Measurements from ENCODE around the gene COL23A1.
"Not testable (repeated sequence)": the region's sequence is repeated elsewhere in the genome, so short reads cannot be mapped to it uniquely, and the experiment has no call there.

COL23A1 gene

DNA sequence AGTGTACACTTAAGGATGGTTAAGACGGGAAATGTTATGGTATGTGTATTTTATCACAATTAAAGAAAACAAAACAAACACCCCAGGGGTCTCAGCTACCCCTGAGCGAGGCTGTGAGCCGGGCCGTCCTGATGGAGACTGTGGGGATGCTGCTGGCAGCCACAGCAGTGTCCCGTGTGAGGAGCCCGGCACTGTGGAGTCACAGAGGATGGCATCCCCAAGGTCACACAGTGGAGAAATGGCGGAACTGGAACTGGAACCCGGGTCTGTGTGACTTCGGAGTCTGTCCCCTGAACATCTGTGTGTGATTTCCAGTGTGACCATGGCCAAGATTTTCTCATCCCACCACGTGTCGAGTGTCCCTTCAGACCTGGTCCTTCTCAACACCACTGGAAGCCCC is 276.9 kb downstream of the COL23A1 start:
- DNase-seq: no peak

DNA sequence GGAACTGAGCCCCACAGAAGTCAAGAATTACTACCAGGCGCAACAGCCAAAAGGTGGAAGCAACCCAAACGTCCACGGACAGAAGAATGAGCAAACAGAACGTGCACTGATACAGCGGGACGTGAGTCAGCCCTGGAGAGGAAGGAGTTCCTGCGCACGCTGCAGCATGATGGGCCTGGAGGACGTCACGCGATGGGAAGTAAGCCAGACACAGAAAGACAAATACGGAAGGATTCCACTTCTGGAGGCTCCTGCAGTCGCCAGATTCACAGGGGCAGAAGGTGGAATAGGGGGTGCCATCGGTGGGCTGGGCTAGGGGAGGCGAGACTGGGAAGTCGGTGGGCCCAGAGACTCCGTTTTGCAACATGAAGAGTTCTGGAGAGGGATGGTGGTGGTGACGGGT is 277.3 kb downstream of the COL23A1 start:
- DNase-seq: no peak

GRCh38 chr5:178310130-178310865 is 279.9 kb downstream of the COL23A1 start:
- DNase-seq: no peak

- no peak for DNase-seq
Measured at GRCh38 chr5:178309271-178310013, 280.8 kb downstream of the COL23A1 start.

GRCh38 chr5:178308541-178309092 is 281.6 kb downstream of the COL23A1 start:
- DNase-seq: no peak

- DNase-seq: no peak
Measured at GRCh38 chr5:178307267-178308045, 282.7 kb downstream of the COL23A1 start.

- DNase-seq: no peak
Measured at GRCh38 chr5:178306430-178307225, 283.6 kb downstream of the COL23A1 start.

GRCh38 chr5:178305801-178306200 is 284.4 kb downstream of the COL23A1 start:
- DNase-seq: no peak

GRCh38 chr5:178304761-178305645 is 285.2 kb downstream of the COL23A1 start:
- no peak for DNase-seq

- no peak for DNase-seq
Measured at GRCh38 chr5:178304016-178304415, 286.2 kb downstream of the COL23A1 start.

- not testable (repeated sequence) for DNase-seq
Measured at GRCh38 chr5:178302321-178302720, 287.9 kb downstream of the COL23A1 start.

- DNase-seq: no peak
Measured at GRCh38 chr5:178301641-178302040, 288.6 kb downstream of the COL23A1 start.

GRCh38 chr5:178298283-178298807 is 291.8 kb downstream of the COL23A1 start:
- DNase-seq: no peak

DNA sequence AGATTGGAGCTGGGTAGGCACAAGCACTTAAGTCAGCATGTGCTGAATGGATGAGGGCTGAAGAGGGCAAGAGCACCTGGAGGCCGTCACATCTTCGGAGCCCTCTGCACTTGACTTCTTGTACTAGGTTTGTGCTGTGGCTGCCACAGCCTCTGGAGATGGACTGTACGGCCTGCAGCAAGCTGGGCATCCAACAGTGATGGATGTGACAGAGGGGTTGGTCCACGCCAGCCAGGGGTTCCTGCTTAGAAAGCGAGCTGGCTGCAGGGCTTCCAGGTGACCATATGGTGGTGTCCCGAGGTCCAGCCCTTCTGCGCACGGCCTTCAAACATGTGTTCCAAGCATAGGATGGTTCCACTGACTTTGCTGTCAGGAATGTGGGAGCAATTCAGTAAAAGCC is 292.4 kb downstream of the COL23A1 start:
- no peak for DNase-seq

DNA sequence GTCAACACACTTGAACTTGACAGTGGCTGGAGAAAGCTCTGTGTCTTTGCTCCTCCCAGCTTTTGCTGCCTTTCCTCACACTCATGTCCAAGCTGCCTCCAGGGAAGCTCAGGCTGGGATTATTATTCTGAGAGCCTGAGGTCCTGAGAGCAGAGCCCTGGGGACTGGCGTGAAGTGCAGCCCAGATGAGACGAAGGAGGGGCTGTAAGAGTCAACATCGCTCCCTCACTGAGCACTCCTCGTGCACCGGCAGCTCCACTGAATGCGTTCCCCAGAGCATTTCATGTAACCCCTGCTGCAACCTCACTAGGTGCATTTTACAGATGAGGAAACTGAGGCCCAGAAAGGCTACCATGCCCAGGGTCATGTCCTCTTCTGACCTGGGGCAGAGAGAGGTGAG is 294.1 kb downstream of the COL23A1 start:
- DNase-seq: no peak

- no peak for DNase-seq
Measured at GRCh38 chr5:178295589-178295988, 294.6 kb downstream of the COL23A1 start.

GRCh38 chr5:178293815-178294214 is 296.4 kb downstream of the COL23A1 start:
- DNase-seq: no peak

DNA sequence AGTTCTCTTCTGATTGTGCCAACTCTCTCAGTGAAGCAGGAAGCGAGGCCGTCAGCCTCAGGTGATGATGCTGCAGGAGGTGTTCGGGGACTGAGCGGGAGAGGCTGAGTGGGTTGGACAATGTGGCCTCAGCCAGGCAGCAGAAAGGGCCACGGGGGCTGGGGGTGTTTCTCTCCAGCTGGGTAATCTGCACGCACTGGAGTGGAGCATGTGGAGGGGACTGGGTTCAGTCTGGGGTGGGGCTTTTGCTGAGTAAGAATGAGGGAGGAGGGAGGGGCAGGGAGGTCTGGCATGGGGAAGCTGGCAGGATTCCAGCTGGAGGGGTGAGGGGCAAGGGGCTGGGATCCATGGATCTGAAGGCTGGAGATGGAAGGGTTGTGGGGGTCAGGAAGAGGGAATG is 296.8 kb downstream of the COL23A1 start:
- no peak for DNase-seq

DNA sequence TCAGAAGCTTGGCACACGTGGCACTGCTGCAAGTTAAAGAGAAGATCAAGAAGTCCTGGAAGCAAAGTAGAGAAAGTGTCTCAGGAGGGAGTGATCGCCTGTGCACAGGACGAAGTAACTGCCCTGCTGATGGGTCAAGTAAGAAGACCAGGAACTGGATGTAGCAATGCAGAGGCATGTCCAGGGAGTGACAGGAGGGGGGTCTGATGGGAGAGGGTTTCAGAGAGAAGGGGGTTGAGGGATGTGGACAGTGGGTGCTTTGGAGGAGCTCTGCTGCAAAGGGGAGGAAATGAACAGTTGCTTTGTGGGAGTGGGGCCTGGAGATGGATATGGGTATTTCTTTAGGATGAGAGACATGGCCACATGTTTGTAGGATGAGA is 297.4 kb downstream of the COL23A1 start:
- DNase-seq: no peak

GRCh38 chr5:178291969-178292825 is 298.0 kb downstream of the COL23A1 start:
- DNase-seq: no peak
